Peyer's patch (tissue), 4 donors: ENCODE results near the gene GAS7.

Experiments
- POLR2A ChIP-seq, 2 donors: fragments of 450-650 bp; IDR thresholded peaks; one replicate each; pipeline ENCODE4 v1.5.1; 2017; ENCODE audit warnings: antibody characterized with exemption in 2 of 2, mild to moderate bottlenecking in 2 of 2, moderate library complexity in 2 of 2
- TF ChIP-seq, protein P1 (sequence below), 6 experiments: fragments of 450-650 bp in 4 of 6; fragments of 200-600 bp in 2 of 6; sonication (generic) in 1 of 6; IDR thresholded peaks; one replicate each; pipeline ENCODE4 v1.5.1; 2017 to 2019; ENCODE audit warnings: antibody characterized with exemption in 6 of 6, mild to moderate bottlenecking in 3 of 6, moderate library complexity in 1 of 6

DNA sequence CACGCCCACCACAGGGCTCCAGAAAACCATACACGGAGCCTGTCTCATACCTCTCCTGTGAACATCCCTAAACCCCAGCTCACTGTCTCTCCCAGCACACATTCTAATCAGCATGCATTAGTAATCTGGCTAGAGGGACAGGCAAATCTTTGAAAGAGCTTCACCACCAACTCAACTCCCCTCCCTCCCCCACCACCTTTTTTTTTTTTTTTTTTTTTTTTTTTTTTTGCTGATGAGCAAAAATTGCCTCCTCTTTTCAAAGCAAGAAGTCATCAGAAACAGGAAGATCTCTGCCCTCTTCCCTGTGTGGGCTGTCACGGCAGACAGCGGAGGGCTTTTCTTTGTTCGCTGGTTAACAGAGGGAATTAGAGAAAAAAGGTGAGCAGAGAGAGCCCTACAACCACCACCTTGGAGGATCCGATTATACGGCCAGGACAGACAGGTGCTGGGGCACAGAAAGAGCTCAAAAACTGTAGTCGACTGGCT, 19.9 kb downstream of the GAS7 start:
- TF ChIP-seq, protein P1, sequence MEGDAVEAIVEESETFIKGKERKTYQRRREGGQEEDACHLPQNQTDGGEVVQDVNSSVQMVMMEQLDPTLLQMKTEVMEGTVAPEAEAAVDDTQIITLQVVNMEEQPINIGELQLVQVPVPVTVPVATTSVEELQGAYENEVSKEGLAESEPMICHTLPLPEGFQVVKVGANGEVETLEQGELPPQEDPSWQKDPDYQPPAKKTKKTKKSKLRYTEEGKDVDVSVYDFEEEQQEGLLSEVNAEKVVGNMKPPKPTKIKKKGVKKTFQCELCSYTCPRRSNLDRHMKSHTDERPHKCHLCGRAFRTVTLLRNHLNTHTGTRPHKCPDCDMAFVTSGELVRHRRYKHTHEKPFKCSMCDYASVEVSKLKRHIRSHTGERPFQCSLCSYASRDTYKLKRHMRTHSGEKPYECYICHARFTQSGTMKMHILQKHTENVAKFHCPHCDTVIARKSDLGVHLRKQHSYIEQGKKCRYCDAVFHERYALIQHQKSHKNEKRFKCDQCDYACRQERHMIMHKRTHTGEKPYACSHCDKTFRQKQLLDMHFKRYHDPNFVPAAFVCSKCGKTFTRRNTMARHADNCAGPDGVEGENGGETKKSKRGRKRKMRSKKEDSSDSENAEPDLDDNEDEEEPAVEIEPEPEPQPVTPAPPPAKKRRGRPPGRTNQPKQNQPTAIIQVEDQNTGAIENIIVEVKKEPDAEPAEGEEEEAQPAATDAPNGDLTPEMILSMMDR (IDR thresholded peaks at IDR 0.05), result no peak
- TF ChIP-seq POLR2A (IDR thresholded peaks at IDR 0.05), result no peak
